HG02840 (cell line): Measurements from ENCODE around the gene DPH7.
"Not testable (repeated sequence)": the region's sequence is repeated elsewhere in the genome, so short reads cannot be mapped to it uniquely, and the experiment has no call there.

Experiments used
- ATAC-seq: cut with Tn5 transposase; IDR thresholded peaks from one replicate; pipeline ENCODE4 v1.9.1; 2021; ENCODE audit warnings: mild to moderate bottlenecking, moderate library complexity, moderate number of reproducible peaks; ENCODE audit not compliant: unreplicated experiment, low FRiP score

The DPH7 gene

GRCh38 chr9:137578518-137579258, at the start of gene DPH7:
Gene DPH7 (minus strand): TSS chr9:137578925. CDS start chr9:137578777, 148 bp downstream.
- ATAC-seq: peak; percentile 81

GRCh38 chr9:137627406-137627805, 48.7 kb upstream of the DPH7 start:
- ATAC-seq: not testable (repeated sequence)

- ATAC-seq: no peak
Measured at GRCh38 chr9:137626464-137626863, 47.7 kb upstream of the DPH7 start.

GRCh38 chr9:137622211-137622610, 43.5 kb upstream of the DPH7 start:
- ATAC-seq: not testable (repeated sequence)

- ATAC-seq: no peak
Measured at GRCh38 chr9:137621131-137621757, 42.5 kb upstream of the DPH7 start.

- ATAC-seq: no peak
Measured at GRCh38 chr9:137620581-137620980, 41.9 kb upstream of the DPH7 start.

- no peak for ATAC-seq
Measured at GRCh38 chr9:137620048-137620405, 41.3 kb upstream of the DPH7 start.

- ATAC-seq: peak; percentile 11
Measured at GRCh38 chr9:137619240-137620047, 40.7 kb upstream of the DPH7 start.

- peak; percentile 74 for ATAC-seq
Measured at GRCh38 chr9:137618105-137619067, 39.7 kb upstream of the DPH7 start, which contains the start of gene EHMT1. Gene EHMT1 (plus strand): TSS chr9:137619005. CDS start chr9:137619029, 24 bp downstream.

- no peak for ATAC-seq
Measured at GRCh38 chr9:137615387-137615871, 36.7 kb upstream of the DPH7 start.

- ATAC-seq: no peak
Measured at GRCh38 chr9:137614631-137615386, 36.1 kb upstream of the DPH7 start.

- no peak for ATAC-seq
Measured at GRCh38 chr9:137613738-137614523, 35.2 kb upstream of the DPH7 start.

GRCh38 chr9:137613259-137613658, 34.5 kb upstream of the DPH7 start:
- no peak for ATAC-seq

GRCh38 chr9:137612741-137613142, 34.0 kb upstream of the DPH7 start:
- no peak for ATAC-seq

- no peak for ATAC-seq
Measured at GRCh38 chr9:137611623-137612609, 33.2 kb upstream of the DPH7 start.

GRCh38 chr9:137610944-137611343, 32.2 kb upstream of the DPH7 start:
- no peak for ATAC-seq

GRCh38 chr9:137607141-137607857, 28.6 kb upstream of the DPH7 start:
- ATAC-seq: no peak
